MM.1S (cell line): ENCODE results near the gene ZNF431.

Source experiments
- DNase-seq: peaks from one replicate; pipeline ENCODE4 v3.0.0-alpha.2; 2015
- H2AFZ ChIP-seq: fragments of 300-600 bp; sonication (generic); 2 replicates; pipeline ENCODE4 v1.6.0; 2016; ENCODE audit warnings: antibody characterized with exemption, low read length
- H3F3A ChIP-seq: fragments of 300-600 bp; sonication (generic); 2 replicates; pipeline ENCODE4 v1.6.1; 2016; ENCODE audit warnings: mild to moderate bottlenecking, antibody characterized with exemption, low read length, moderate library complexity, mixed read lengths; ENCODE audit not compliant: insufficient read depth
- H3K27ac ChIP-seq: fragments of 300-600 bp; sonication (generic); 2 replicates; pipeline ENCODE4 v1.5.1; 2016; ENCODE audit warnings: mild to moderate bottlenecking, low read length
- H3K27me3 ChIP-seq: fragments of 300-600 bp; sonication (generic); replicated peaks from 2 replicates; pipeline ENCODE4 v1.6.0; 2016; ENCODE audit warnings: low read length; ENCODE audit not compliant: insufficient read depth
- H3K36me3 ChIP-seq: fragments of 300-600 bp; sonication (generic); replicated peaks from 2 replicates; pipeline ENCODE4 v1.6.1; 2016; ENCODE audit warnings: mild to moderate bottlenecking, low read length, mixed read lengths; ENCODE audit not compliant: insufficient read depth
- H3K4me1 ChIP-seq: fragments of 300-600 bp; sonication (generic); 2 replicates; pipeline ENCODE4 v1.6.1; 2016; ENCODE audit warnings: low read length, mixed read lengths
- H3K4me2 ChIP-seq: fragments of 300-600 bp; sonication (generic); 2 replicates; pipeline ENCODE4 v1.6.0; 2016; ENCODE audit warnings: low read depth, low read length
- H3K4me3 ChIP-seq: fragments of 300-600 bp; sonication (generic); 2 replicates; pipeline ENCODE4 v1.5.1; 2016; ENCODE audit warnings: low read length, mixed read lengths
- H3K79me2 ChIP-seq: fragments of 300-600 bp; sonication (generic); 2 replicates; pipeline ENCODE4 v1.6.1; 2016; ENCODE audit warnings: mixed run types, low read length, mixed read lengths
- H3K9ac ChIP-seq: fragments of 300-600 bp; sonication (generic); 2 replicates; pipeline ENCODE4 v1.6.1; 2016; ENCODE audit warnings: low read length, mixed read lengths
- H3K9me2 ChIP-seq: fragments of 300-600 bp; sonication (generic); replicated peaks from 2 replicates; pipeline ENCODE4 v1.6.1; 2016; ENCODE audit warnings: mild to moderate bottlenecking, low read length, mixed read lengths; ENCODE audit not compliant: insufficient read depth
- H3K9me3 ChIP-seq: fragments of 300-600 bp; sonication (generic); replicated peaks from 2 replicates; pipeline ENCODE4 v1.6.1; 2016; ENCODE audit warnings: mild to moderate bottlenecking, low read length, mixed read lengths; ENCODE audit not compliant: insufficient read depth
- H4K20me1 ChIP-seq: fragments of 300-600 bp; sonication (generic); 2 replicates; pipeline ENCODE4 v1.6.1; 2016; ENCODE audit warnings: mild to moderate bottlenecking, low read length, moderate library complexity, mixed read lengths; ENCODE audit not compliant: insufficient read depth
- EZH2 ChIP-seq: fragments of 300-600 bp; sonication (generic); optimal IDR thresholded peaks from 2 replicates; pipeline ENCODE3; 2017; ENCODE audit warnings: low read depth, mild to moderate bottlenecking, antibody characterized with exemption, low read length, mixed read lengths
- EZH2phosphoT487 ChIP-seq: fragments of 300-600 bp; sonication (generic); IDR thresholded peaks from 2 replicates; pipeline ENCODE4 v1.6.1; 2018; ENCODE audit warnings: antibody characterized with exemption, low read length
- TF ChIP-seq, protein P1 (sequence below): fragments of 300-600 bp; sonication (generic); IDR thresholded peaks from 2 replicates; pipeline ENCODE4 v1.5.1; 2016; ENCODE audit warnings: antibody characterized with exemption, low read length, mixed read lengths

The ZNF431 gene

DNA sequence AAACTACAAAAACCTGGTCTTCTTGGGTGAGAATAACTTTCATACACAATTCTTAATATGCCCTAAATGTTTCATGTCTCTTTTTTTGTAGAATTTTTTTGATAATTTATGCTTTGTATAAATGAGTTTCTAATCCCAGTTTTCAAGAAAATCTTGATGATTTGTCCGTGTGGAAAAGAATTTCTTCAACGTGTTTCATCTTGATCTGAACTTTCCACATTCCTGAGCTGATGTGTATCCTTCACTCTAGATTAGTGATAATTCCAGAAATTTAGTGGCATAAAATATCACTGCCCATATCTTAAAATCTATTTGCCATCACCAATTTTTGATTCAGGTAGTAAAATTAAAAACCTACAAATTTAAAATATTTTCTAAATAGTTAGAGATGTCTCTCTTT is 24.6 kb downstream of the ZNF431 start:
- no peaks in the 10 kb centered on the region for H3K9me3 ChIP-seq
- H3K4me1 ChIP-seq: no peaks in the 10 kb centered on the region
- H3F3A ChIP-seq: no peaks in the 10 kb centered on the region
- no peaks in the 10 kb centered on the region for H3K9me2 ChIP-seq
- no peak for DNase-seq
- H2AFZ ChIP-seq: no peak overlapping the region
- H3K27ac ChIP-seq: no peak overlapping the region
- no peak overlapping the region for H3K4me2 ChIP-seq
- H3K27me3 ChIP-seq: no peaks in the 10 kb centered on the region
- H3K9ac ChIP-seq: no peak overlapping the region
- no peaks in the 10 kb centered on the region for H3K36me3 ChIP-seq
- no peaks in the 10 kb centered on the region for H4K20me1 ChIP-seq
- no peak overlapping the region for H3K4me3 ChIP-seq
- TF ChIP-seq EZH2 (no peak), EZH2phosphoT487 (no peak)
- TF ChIP-seq, protein P1, sequence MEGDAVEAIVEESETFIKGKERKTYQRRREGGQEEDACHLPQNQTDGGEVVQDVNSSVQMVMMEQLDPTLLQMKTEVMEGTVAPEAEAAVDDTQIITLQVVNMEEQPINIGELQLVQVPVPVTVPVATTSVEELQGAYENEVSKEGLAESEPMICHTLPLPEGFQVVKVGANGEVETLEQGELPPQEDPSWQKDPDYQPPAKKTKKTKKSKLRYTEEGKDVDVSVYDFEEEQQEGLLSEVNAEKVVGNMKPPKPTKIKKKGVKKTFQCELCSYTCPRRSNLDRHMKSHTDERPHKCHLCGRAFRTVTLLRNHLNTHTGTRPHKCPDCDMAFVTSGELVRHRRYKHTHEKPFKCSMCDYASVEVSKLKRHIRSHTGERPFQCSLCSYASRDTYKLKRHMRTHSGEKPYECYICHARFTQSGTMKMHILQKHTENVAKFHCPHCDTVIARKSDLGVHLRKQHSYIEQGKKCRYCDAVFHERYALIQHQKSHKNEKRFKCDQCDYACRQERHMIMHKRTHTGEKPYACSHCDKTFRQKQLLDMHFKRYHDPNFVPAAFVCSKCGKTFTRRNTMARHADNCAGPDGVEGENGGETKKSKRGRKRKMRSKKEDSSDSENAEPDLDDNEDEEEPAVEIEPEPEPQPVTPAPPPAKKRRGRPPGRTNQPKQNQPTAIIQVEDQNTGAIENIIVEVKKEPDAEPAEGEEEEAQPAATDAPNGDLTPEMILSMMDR: no peak
- no peaks in the 10 kb centered on the region; the same call in 1 of the 2 replicates for H3K79me2 ChIP-seq

DNA sequence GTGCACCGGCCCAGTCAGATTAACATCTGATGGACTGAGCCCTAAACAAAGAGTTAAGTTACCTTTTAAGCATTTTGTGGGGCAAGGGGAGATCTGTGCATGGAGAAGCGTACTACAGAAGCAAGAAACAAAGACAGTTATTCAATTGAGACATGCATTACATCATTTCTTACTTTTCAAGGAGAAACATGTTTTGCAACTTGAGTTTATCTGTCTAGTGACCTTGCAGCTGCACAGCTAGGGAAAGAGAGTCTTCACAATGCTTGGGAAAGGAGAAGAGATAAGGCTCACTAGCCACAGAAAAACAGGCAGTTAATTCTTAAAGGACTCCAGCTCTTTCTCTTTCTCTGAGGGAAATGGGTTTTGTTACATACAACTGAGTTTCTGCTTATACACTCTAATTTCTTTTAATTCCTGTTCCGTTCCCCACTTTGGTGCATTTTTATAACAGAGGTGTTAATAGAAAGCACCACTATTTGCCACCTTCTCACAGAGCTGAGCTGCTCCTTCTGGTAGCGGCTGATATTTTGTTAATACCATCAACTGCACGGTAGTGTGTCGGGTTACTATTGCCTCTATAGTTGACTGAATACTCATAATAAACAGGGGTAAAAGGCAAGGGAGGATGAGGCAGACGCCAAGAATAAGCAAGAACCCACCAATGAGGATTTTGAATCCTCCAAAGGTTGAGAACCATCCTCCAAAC is 55.9 kb downstream of the ZNF431 start:
- DNase-seq: no peak
- Histone ChIP-seq H3K4me3 (no peak overlapping the region), H2AFZ (no peak overlapping the region), H3K27me3 (no peaks in the 10 kb centered on the region), H3K9ac (no peak overlapping the region), H3K79me2 (no peaks in the 10 kb centered on the region), H3K4me1 (no peaks in the 10 kb centered on the region), H3K9me2 (no peaks in the 10 kb centered on the region), H3K27ac (no peak overlapping the region), H3K9me3 (no peaks in the 10 kb centered on the region), H3K4me2 (no peak overlapping the region), H3F3A (no peaks in the 10 kb centered on the region), H4K20me1 (no peaks in the 10 kb centered on the region), H3K36me3 (no peaks in the 10 kb centered on the region)
- TF ChIP-seq, protein P1: no peak
- no peak for TF ChIP-seq EZH2
- TF ChIP-seq EZH2phosphoT487: no peak

DNA sequence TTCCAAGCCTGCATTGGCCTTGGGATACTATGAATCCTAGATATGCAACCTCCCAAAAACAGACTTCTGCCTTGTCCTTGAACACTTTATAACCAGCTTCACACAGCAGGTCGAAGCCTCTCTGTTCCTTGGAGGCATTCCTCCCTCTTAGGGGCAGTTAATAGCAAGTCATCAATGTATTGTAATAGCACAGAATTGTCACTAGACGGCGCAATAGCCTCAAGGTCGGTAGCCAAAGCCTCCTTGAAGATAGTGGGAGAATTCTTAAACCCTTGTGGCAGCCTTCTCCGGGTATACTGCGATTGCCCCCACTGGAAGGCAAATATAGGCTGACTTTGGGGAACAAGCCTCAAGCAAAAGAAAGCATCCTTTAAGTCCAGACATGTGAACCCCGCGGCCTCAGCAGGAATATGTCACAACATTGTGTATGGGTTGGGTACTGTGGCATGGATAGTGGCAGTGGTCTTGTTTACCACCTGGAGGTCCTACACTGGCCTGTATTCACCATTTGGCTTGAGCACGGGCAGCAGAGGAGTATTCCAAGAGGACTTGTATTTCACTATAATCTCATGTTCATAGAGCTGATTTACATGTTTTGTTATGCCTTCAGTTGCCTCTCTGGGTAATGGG is 61.1 kb downstream of the ZNF431 start:
- H3K27me3 ChIP-seq: no peaks in the 10 kb centered on the region
- no peak overlapping the region for H3K27ac ChIP-seq
- no peak overlapping the region for H2AFZ ChIP-seq
- no peaks in the 10 kb centered on the region for H3F3A ChIP-seq
- TF ChIP-seq EZH2 (no peak), EZH2phosphoT487 (no peak)
- TF ChIP-seq, protein P1: peak; percentile 42
- H3K4me1 ChIP-seq: no peaks in the 10 kb centered on the region
- no peak overlapping the region for H3K4me3 ChIP-seq
- H3K4me2 ChIP-seq: no peak overlapping the region
- no peak overlapping the region for H3K9ac ChIP-seq
- H3K36me3 ChIP-seq: no peaks in the 10 kb centered on the region
- H3K9me3 ChIP-seq: no peaks in the 10 kb centered on the region
- H3K79me2 ChIP-seq: no peaks in the 10 kb centered on the region
- DNase-seq: peak; percentile 33
- H4K20me1 ChIP-seq: no peaks in the 10 kb centered on the region
- no peaks in the 10 kb centered on the region for H3K9me2 ChIP-seq
